SK-MEL-5 (cell line): ENCODE data around the gene AGBL3. TPM values are rescaled to one million over a fixed set of nuclear protein-coding genes. Genes with fewer than 3 reads are reported as not detected.
"Not testable (repeated sequence)": the region's sequence is repeated elsewhere in the genome, so short reads cannot be mapped to it uniquely, and the experiment has no call there.

Experiments
- DNase-seq: peaks from one replicate; pipeline ENCODE4 v3.0.0-alpha.2; 2016; ENCODE audit warnings: low read depth, low spot score
- in situ Hi-C: cut with HindIII; loops from 2 replicates; pipeline ENCODE4 v1.10.0; 2016; ENCODE audit warnings: low sequenced_read_pairs, high pct_unique_total_duplicates, low pct_unique_long_range_greater_than_20kb
- total RNA-seq: library from RNA; depleted of rRNA; stranded (reverse); fragments of >200 nt; shearing (Covaris generic); gene quantifications from 2 replicates; pipeline ENCODE4 v1.2.3, GENCODE V29; 2014

The AGBL3 gene
- total RNA-seq, 1 experiment from 2014 or later, result 0.90 TPM

- in situ Hi-C loops, result no loop called here
- peak; percentile 88 for DNase-seq
Measured at GRCh38 chr7:135169141-135169963, 183.0 kb downstream of the AGBL3 start.

DNA sequence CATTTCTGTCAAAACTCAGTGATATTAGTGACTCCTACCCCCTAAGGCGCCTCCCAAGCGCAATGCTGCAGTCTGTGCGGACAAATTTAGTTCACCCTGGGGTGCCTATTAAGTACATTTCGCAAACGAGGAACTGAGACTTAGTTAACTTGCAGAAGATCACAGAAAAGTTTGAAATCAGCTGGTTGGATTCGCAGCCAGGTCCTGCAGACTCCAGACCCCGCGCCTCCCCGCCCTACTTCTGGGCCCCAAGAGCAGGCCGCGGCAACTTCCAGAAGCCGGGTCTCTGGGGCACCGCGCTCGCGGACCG, 183.6 kb downstream of the AGBL3 start:
- no peak for DNase-seq
- in situ Hi-C loops, result no loop called here

DNA sequence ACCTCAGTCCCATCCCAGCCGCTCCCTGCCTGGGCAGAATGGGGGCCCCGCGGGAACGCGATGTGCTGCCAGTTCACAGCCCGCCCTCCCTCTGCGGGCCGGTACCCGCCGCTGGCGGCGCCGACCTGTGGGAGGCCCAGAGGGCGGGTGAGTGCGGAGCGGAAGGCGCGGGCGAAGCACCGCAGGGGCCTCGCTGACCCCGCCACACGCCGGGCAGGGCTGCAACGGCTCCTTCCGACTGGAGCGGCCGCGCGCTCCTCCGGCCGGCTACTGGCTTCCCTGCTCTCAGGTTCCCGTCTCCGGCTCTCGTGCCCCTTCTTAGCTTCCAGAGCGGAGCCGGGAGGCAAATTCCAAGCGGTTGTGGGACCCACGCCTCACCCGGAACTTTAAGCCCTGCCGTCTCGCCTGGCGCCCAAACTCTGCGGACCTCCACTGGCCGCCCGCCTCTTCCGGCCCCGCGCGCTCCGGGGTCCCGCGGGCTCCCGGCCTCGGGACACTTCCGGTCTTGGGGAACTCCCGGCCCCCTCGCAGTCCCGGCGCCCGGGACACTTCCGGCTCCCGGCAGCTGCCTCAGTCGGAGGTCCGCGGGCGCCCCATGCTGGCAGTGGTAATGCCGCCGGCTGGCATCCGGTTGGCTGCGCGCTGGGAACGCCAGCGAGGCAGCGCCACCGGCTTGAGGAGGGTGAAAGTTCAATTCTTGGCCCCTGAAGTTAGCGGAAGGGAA, 184.1 kb downstream of the AGBL3 start, which contains the start of gene CYREN:
TSS of gene CYREN (minus strand) at position 434 of the 724 bp plus-strand sequence. CDS start 1,785 bp downstream, outside the sequence.
- in situ Hi-C loops, result no loop called here
- DNase-seq, result peak; percentile 97

DNA sequence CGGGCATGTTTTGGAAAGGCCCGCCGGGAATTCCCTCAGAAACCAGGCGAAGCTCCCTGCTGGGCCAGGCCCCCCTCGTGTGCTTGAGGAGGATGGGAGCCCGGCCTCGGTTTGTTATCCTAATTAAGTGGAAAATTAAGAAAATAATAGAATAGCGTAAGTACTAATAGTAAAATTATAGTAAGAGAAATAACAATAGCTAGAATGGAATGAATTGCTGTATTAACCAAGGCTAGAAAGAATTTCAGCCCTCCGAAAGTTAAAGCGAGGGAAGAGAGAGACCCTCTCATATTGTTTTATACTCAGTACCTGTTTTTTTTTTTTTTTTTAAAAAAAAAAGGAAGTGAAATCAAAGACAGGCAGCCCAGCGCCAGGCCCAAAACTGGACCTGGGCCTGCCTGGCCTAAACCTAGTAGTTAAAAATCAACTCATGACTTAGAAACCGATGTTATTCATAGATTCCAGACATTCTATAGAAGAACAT, 184.7 kb downstream of the AGBL3 start:
- DNase-seq, in situ Hi-C loops: not testable (repeated sequence)

DNA sequence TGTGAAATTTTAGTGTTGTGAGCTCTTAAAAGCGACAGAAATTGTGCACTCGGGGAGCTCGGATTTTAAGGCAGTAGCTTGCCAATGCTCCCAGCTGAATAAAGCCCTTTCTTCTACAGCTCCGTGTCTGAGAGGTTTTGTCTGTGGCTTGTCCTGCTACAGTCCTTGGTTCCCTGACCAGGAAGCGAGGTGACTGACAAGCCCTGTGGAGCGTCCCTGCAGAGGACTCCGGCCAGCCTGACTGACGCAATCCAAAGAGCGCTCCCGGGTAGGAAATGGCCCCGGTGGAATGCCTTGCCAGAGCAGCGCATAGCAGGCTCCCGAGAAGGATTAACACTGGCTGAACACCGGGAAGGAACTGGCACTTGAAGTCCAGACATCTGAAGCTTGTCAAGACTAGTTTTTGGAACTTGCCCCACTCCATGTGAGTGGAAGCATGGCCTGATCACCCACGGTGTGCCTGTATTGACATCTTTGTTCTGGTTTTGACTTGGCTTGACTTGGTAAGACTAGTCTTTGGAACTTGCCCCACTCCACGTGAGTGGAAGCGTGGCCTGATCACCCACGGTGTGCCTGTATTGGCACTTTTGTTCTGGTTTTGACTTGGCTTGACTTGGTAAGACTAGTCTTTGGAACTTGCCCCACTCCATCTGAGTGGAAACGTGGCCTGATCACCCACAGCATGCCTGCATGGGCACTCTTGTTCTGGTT, 185.4 kb downstream of the AGBL3 start:
- in situ Hi-C loops, result not testable (repeated sequence)
- DNase-seq, result peak; percentile 65

DNA sequence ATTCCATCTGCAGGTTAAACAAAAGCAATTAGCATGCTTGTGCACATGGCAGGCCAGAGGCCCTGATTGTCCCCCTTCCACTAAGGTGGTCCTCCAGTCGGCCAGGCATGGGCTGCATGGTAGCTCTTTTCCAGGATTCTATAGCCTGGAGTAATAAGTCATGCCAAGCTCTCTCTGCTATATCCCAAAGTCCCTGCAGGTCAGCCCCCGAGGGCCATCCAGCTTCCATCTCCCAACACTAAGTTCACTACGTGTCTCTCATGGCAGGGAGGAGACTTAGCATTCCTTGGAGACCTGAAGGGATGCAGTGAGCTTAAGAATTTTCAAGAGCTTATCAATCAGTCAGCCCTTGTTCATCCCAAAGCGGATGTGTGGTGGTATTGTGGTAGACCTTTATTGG, 187.6 kb downstream of the AGBL3 start:
- in situ Hi-C loops, DNase-seq: not testable (repeated sequence)

- no peak for DNase-seq
- in situ Hi-C loops, result no loop called here
Measured at GRCh38 chr7:135174941-135175340, 188.6 kb downstream of the AGBL3 start.

DNA sequence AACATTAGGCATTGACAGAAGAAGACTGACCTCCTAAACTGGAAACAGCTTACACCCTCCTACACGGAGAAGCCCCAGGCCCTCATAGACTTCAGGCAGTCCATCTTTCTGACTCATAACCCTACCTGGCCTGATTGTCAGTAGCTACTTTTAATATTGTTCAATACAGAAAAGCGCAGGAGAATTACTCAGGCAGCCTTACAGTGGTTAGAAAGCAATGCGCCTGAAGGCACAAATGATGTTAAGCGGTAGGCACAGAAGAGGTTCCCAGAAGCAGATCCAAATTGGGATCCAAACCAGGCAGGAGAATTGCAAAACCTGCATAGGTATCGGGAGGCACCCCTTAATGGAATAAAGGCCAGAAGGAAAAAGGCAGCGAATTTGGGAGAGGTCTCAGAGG, 189.6 kb downstream of the AGBL3 start:
- in situ Hi-C loops, result no loop called here
- DNase-seq, result no peak

- no peak for DNase-seq
- in situ Hi-C loops, result no loop called here
Measured at GRCh38 chr7:135177028-135177696, 190.9 kb downstream of the AGBL3 start.

- in situ Hi-C loops, result no loop called here
- no peak for DNase-seq
Measured at GRCh38 chr7:135178364-135178763, 192.1 kb downstream of the AGBL3 start.

- no peak for DNase-seq
- in situ Hi-C loops, result no loop called here
Measured at GRCh38 chr7:135179321-135179925, 193.1 kb downstream of the AGBL3 start.

- DNase-seq, result no peak
- in situ Hi-C loops, result no loop called here
Measured at GRCh38 chr7:135180122-135180521, 193.8 kb downstream of the AGBL3 start.

DNA sequence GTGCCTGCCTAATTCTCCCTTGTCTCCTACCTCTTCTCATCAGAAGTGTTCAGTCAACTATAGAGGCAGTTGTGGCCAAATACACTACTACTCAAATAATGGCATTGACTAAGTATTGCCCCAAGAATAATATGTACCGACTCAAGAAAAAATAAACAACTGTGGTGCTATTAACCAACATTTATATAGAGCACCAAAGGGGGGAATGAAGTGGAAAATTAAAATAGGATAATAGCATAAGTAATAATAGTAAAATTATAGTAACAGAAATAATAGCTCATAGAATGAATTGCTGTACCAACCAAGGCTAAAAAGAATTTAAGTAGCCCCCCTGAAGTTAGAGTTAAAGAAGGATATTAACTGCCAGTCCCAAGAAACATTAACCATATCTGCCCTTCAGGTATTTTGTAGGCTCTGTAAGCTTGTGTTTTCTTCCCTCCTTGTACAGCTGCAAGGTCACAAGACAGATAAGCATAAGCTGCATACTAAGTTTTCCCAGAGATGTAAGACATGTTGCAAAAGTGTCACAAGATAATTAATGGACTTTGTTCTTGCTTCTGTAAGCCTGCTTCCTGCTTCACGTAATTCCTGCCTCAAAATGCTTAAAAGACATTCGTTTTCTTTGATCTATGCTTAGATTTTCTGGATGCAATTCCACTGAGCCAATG, 195.1 kb downstream of the AGBL3 start:
- DNase-seq, result no peak
- in situ Hi-C loops, result no loop called here

GRCh38 chr7:135181929-135182678, 195.8 kb downstream of the AGBL3 start:
- in situ Hi-C loops, result no loop called here
- DNase-seq, result no peak

GRCh38 chr7:135183478-135183877, 197.2 kb downstream of the AGBL3 start:
- no peak for DNase-seq
- in situ Hi-C loops, result no loop called here

DNA sequence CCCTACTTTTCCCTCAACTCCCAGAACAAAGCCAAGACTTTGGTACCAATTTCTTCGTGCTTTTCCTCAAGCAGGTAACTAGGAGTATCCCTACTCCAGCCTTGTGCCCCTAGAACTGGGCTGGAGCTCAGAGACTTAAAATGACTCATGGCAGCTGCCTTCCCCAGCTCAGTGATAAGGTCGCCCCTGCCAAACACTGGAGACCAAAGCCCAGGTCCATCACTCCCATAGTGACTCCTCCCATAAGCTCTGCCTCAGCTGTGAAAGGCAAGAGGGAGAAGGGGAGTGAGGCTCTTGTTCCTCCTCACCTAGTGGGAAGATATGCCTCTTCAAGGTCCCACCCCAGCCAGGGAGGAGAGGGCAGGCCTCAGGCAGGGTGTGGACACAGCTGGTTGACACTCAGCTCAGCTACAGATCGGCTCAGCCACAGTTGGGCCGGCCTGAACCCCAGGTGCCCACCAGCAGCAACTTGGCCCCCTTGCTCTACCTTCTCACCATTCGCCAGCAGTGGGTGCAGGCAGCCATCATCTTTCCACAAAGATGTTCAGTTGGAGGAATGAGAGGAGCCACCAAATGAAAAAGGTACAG, 198.0 kb downstream of the AGBL3 start:
- no peak for DNase-seq
- in situ Hi-C loops, result no loop called here
